CD4-positive, alpha-beta T cell (primary cell): ENCODE results near the gene PKP4. TPM values are rescaled to one million over a fixed set of nuclear protein-coding genes. Genes with fewer than 3 reads are reported as not detected.

Source experiments
- ATAC-seq: fragments of 200-7000 bp; cut with Tn5 transposase; one replicate; pipeline ENCODE4 v1.10.0; 2022; ENCODE audit warnings: mild to moderate bottlenecking; ENCODE audit not compliant: poor library complexity
- CTCF ChIA-PET: fragments of 350-600 bp; sonication (Branson Sonifier 250); formaldehyde crosslinking; loops from one replicate; lab custom pipeline; 2021; ENCODE audit warnings: antibody characterized with exemption, inconsistent platforms; lab: Charles Lee
- POLR2A ChIA-PET: fragments of 350-600 bp; sonication (Branson Sonifier 250); formaldehyde crosslinking; loops from one replicate; lab custom pipeline; 2021; ENCODE audit warnings: antibody characterized with exemption, inconsistent platforms; lab: Charles Lee
- DNase-seq, 14 experiments: peaks; one replicate each; pipeline ENCODE4 v3.0.0-alpha.2; 2013 to 2020; ENCODE audit warnings: mixed read lengths in 2 of 14
- H3K27ac ChIP-seq, 2 donors: one replicate each; pipeline versions ENCODE4 v1.5.1 to v1.7.0; 2013; ENCODE audit warnings: low read length in 2 of 2, low read depth in 1 of 2, mild to moderate bottlenecking in 1 of 2
- H3K27me3 ChIP-seq, 2 experiments: 1 replicate in 1 of 2; 2 replicates in 1 of 2; pipeline versions ENCODE4 v1.6.1 to v1.7.0; 2013; ENCODE audit warnings: low read length in 2 of 2, control low read depth in 1 of 2, mild to moderate bottlenecking in 1 of 2, moderate library complexity in 1 of 2; ENCODE audit not compliant: insufficient read depth in 2 of 2, control insufficient read depth in 1 of 2
- H3K36me3 ChIP-seq: one replicate; pipeline ENCODE4 v1.6.1; 2013; ENCODE audit warnings: low read length, control low read depth; ENCODE audit not compliant: insufficient read depth
- H3K4me1 ChIP-seq: one replicate; pipeline ENCODE4 v1.6.1; 2013; ENCODE audit warnings: low read length, control low read depth; ENCODE audit not compliant: insufficient read depth
- H3K4me3 ChIP-seq: one replicate; pipeline ENCODE4 v1.5.1; 2013; ENCODE audit warnings: mild to moderate bottlenecking, low read length, moderate library complexity
- H3K9me3 ChIP-seq, 2 experiments: 1 replicate in 1 of 2; 2 replicates in 1 of 2; pipeline versions ENCODE4 v1.6.1 to v1.7.0; 2013; ENCODE audit warnings: low read length in 2 of 2, mild to moderate bottlenecking in 2 of 2, control low read depth in 1 of 2, moderate library complexity in 1 of 2; ENCODE audit not compliant: control insufficient read depth in 1 of 2, insufficient read depth in 1 of 2
- H3K27ac Mint-ChIP-seq: one replicate; pipeline ENCODE4 v1.8.0; 2020; ENCODE audit warnings: mixed read lengths
- H3K27me3 Mint-ChIP-seq: one replicate; pipeline ENCODE4 v1.8.0; 2021; ENCODE audit warnings: mixed read lengths
- H3K36me3 Mint-ChIP-seq: one replicate; pipeline ENCODE4 v1.8.0; 2021; ENCODE audit warnings: low read depth, mixed read lengths
- H3K4me1 Mint-ChIP-seq: one replicate; pipeline ENCODE4 v1.8.0; 2021; ENCODE audit warnings: low read depth, mixed read lengths
- H3K4me3 Mint-ChIP-seq: one replicate; pipeline ENCODE4 v1.8.0; 2020; ENCODE audit warnings: mild to moderate bottlenecking, mixed read lengths
- H3K9me3 Mint-ChIP-seq: one replicate; pipeline ENCODE4 v1.8.0; 2020; ENCODE audit warnings: mixed read lengths
- intact Hi-C, 2 experiments: fragments of 100-400 bp; cut with DNase I in 1 of 2; cut with micrococcal nuclease in 1 of 2; formaldehyde crosslinking; loops; one replicate each; pipeline versions ENCODE4 v1.15.1 to v1.9.0; 2023 to 2025; cut with DNase I, micrococcal nuclease
- total RNA-seq, 174 experiments: library from RNA in 2 of 174; stranded (reverse) in 2 of 174; gene quantifications; one replicate each; pipeline ENCODE4 v1.2.3 and lab custom pipeline; 2021 to 2026
- TF ChIP-seq, protein P1 (sequence below): fragments of 200-600 bp; IDR thresholded peaks from one replicate; pipeline ENCODE4 v1.8.0; 2022; ENCODE audit warnings: antibody characterized with exemption, mild to moderate bottlenecking

The PKP4 gene
- total RNA-seq, 2 experiments from 2014 or later: 10.8 to 14.6 TPM

DNA sequence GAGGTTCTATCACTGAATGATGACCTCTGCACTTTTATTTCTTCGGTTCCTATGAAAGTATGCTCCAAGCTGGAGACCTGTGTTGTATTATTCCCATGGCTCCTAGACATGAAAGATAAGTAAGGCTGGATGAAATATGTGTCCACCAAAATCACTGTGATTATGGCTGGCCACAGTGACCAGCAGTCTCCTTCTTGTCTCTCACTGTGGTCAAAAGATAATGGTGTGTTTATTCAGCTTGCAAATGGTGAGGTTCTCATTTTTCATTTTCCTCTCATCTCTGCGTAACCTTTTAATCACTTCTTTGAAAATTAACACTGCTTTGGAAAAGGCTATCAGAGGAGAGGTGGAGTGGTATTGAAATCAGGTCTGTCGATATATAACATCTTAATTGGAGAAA, 230.6 kb downstream of the PKP4 start:
- ChIA-PET POLR2A (no interaction called here), CTCF (interaction anchor here (0.7 kb wide), 1 partner anchor 120 kb away, joined by 3 read pairs; no protein-coding TSS in a partner anchor)
- peaks cover 6% of the 10 kb centered on the region for H3K27me3 Mint-ChIP-seq

GRCh38 chr2:158688721-158689120, 232.0 kb downstream of the PKP4 start:
- TF ChIP-seq, protein P1, sequence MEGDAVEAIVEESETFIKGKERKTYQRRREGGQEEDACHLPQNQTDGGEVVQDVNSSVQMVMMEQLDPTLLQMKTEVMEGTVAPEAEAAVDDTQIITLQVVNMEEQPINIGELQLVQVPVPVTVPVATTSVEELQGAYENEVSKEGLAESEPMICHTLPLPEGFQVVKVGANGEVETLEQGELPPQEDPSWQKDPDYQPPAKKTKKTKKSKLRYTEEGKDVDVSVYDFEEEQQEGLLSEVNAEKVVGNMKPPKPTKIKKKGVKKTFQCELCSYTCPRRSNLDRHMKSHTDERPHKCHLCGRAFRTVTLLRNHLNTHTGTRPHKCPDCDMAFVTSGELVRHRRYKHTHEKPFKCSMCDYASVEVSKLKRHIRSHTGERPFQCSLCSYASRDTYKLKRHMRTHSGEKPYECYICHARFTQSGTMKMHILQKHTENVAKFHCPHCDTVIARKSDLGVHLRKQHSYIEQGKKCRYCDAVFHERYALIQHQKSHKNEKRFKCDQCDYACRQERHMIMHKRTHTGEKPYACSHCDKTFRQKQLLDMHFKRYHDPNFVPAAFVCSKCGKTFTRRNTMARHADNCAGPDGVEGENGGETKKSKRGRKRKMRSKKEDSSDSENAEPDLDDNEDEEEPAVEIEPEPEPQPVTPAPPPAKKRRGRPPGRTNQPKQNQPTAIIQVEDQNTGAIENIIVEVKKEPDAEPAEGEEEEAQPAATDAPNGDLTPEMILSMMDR: no peak
- no peak overlapping the region for H3K27ac ChIP-seq
- no peaks in the 10 kb centered on the region for H3K4me1 Mint-ChIP-seq
- no peaks in the 10 kb centered on the region for H3K36me3 Mint-ChIP-seq
- no peak overlapping the region for H3K27ac Mint-ChIP-seq
- H3K9me3 Mint-ChIP-seq: no peaks in the 10 kb centered on the region
- ChIA-PET CTCF (no interaction called here), POLR2A (no interaction called here)
- no peaks in the 10 kb centered on the region for H3K36me3 ChIP-seq
- no peaks in the 10 kb centered on the region for H3K9me3 ChIP-seq
- DNase-seq (no peak), ATAC-seq (no peak)
- H3K27me3 Mint-ChIP-seq: peaks cover 6% of the 10 kb centered on the region
- no peaks in the 10 kb centered on the region for H3K4me1 ChIP-seq
- no peak overlapping the region for H3K4me3 Mint-ChIP-seq
- peaks cover 0 to 3% of the 10 kb centered on the region in 2 experiments for H3K27me3 ChIP-seq
- intact Hi-C loops: no loop called here
- H3K4me3 ChIP-seq: no peak overlapping the region

More for the DNA sequence above, 230.6 kb downstream of the PKP4 start:
- TF ChIP-seq, protein P1: no peak
- intact Hi-C loops: no loop called here
- Mint-ChIP-seq H3K4me3 (no peak overlapping the region), H3K36me3 (no peaks in the 10 kb centered on the region), H3K9me3 (no peaks in the 10 kb centered on the region), H3K4me1 (no peaks in the 10 kb centered on the region), H3K27ac (no peak overlapping the region)
- Histone ChIP-seq H3K4me1 (no peaks in the 10 kb centered on the region), H3K36me3 (no peaks in the 10 kb centered on the region), H3K27ac (no peak overlapping the region), H3K27me3 (peaks cover 0 to 3% of the 10 kb centered on the region in 2 experiments), H3K4me3 (no peak overlapping the region), H3K9me3 (no peaks in the 10 kb centered on the region)
- no peak for DNase-seq
- ATAC-seq: no peak

DNA sequence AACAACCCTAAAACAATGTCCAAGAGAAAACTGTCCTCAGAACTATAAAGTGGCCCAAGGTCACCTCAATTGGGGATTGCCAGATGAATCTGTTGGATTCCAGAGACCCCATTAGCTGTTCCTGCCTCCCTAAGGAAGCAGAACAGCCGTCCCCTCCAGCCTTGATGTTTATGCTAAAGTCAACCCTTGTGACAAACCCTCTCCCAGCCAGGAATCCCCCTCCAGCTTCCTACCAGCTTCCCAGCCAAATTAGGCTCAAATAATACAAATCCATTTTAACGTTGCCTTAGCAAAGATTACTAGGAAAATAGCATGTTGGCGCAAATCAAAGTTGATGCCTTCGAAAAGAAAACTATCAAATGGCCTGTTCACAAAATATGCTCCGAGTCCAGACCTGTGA, 232.6 kb downstream of the PKP4 start:
- H3K36me3 ChIP-seq: no peaks in the 10 kb centered on the region
- H3K9me3 ChIP-seq: no peaks in the 10 kb centered on the region
- TF ChIP-seq, protein P1: no peak
- H3K36me3 Mint-ChIP-seq: no peaks in the 10 kb centered on the region
- CTCF ChIA-PET: no interaction called here
- peaks cover 0 to 3% of the 10 kb centered on the region in 2 experiments for H3K27me3 ChIP-seq
- no peaks in the 10 kb centered on the region for H3K4me1 ChIP-seq
- no peaks in the 10 kb centered on the region for H3K9me3 Mint-ChIP-seq
- no peak for DNase-seq
- intact Hi-C loops: no loop called here
- no peak overlapping the region for H3K4me3 ChIP-seq
- no peak overlapping the region for H3K4me3 Mint-ChIP-seq
- POLR2A ChIA-PET: no interaction called here
- peaks cover 6% of the 10 kb centered on the region for H3K27me3 Mint-ChIP-seq
- H3K27ac Mint-ChIP-seq: no peak overlapping the region
- no peak overlapping the region for H3K27ac ChIP-seq
- ATAC-seq: no peak
- H3K4me1 Mint-ChIP-seq: no peaks in the 10 kb centered on the region
